H54 (cell line): Measurements from ENCODE around the gene LRRC8B.

Experiments
- DNase-seq: peaks from one replicate; pipeline ENCODE4 v3.0.0; 2011; ENCODE audit warnings: low spot score, mixed read lengths; ENCODE audit not compliant: insufficient read length
- FAIRE-seq: peaks from 3 replicates; lab custom pipeline; 2011; peaks lifted over from hg19 to GRCh38; lab: Jason Lieb, UNC
- POLR2A ChIP-seq: IDR thresholded peaks from 2 replicates; pipeline ENCODE4 v1.6.1; 2011; ENCODE audit warnings: low read depth, mild to moderate bottlenecking, low read length

The LRRC8B gene

GRCh38 chr1:89594096-89594740 lies 69.6 kb downstream of the LRRC8B start:
- FAIRE-seq: no peak

GRCh38 chr1:89596698-89597097 lies 72.1 kb downstream of the LRRC8B start:
- no peak for FAIRE-seq
- DNase-seq: no peak
- no peak for TF ChIP-seq POLR2A

More at GRCh38 chr1:89594096-89594740, 69.6 kb downstream of the LRRC8B start:
- no peak for DNase-seq
- TF ChIP-seq POLR2A: no peak

GRCh38 chr1:89598450-89599331 lies 74.1 kb downstream of the LRRC8B start:
- no peak for TF ChIP-seq POLR2A
- DNase-seq (peak; percentile 16), FAIRE-seq (peak; percentile 88)

GRCh38 chr1:89599332-89599630 lies 74.7 kb downstream of the LRRC8B start:
- no peak for FAIRE-seq
- no peak for DNase-seq
- TF ChIP-seq POLR2A: no peak

GRCh38 chr1:89600451-89601224 lies 76.0 kb downstream of the LRRC8B start:
- TF ChIP-seq POLR2A: no peak
- FAIRE-seq (no peak), DNase-seq (no peak)

GRCh38 chr1:89602871-89603404 lies 78.3 kb downstream of the LRRC8B start:
- DNase-seq (no peak), FAIRE-seq (no peak)
- TF ChIP-seq POLR2A: no peak

GRCh38 chr1:89603651-89604413 lies 79.2 kb downstream of the LRRC8B start:
- FAIRE-seq (no peak), DNase-seq (peak; percentile 9)

GRCh38 chr1:89604414-89604735 lies 79.7 kb downstream of the LRRC8B start:
- no peak for FAIRE-seq
- DNase-seq: no peak
- no peak for TF ChIP-seq POLR2A

More at GRCh38 chr1:89603651-89604413, 79.2 kb downstream of the LRRC8B start:
- no peak for TF ChIP-seq POLR2A

GRCh38 chr1:89605692-89606091 lies 81.1 kb downstream of the LRRC8B start:
- no peak for TF ChIP-seq POLR2A
- FAIRE-seq: peak; percentile 78
- DNase-seq: peak; percentile 31

- no peak for FAIRE-seq
- TF ChIP-seq POLR2A: no peak
- no peak for DNase-seq
Measured at GRCh38 chr1:89606227-89606980, 81.8 kb downstream of the LRRC8B start.

GRCh38 chr1:89607156-89607555 lies 82.5 kb downstream of the LRRC8B start:
- TF ChIP-seq POLR2A: no peak
- FAIRE-seq: no peak
- no peak for DNase-seq

GRCh38 chr1:89607586-89608318 lies 83.1 kb downstream of the LRRC8B start:
- TF ChIP-seq POLR2A: no peak
- DNase-seq: no peak
- FAIRE-seq: no peak
